GM13976 (cell line): ENCODE data around the gene ADGRB2.

ENCODE experiments used
- DNase-seq: peaks from one replicate; pipeline ENCODE4 v3.0.0; 2012; ENCODE audit warnings: low spot score
- CTCF ChIP-seq: IDR thresholded peaks from 2 replicates; pipeline ENCODE4 v1.5.1; 2012; ENCODE audit warnings: borderline replicate concordance, mild to moderate bottlenecking; ENCODE audit not compliant: insufficient read depth; ENCODE audit errors: extremely low read depth, missing control alignments, control extremely low read depth
- in situ Hi-C: fragments of 300-500 bp; cut with MboI; formaldehyde crosslinking; loops from one replicate; pipeline ENCODE4 v1.12.0; 2022; ENCODE audit warnings: low sequenced_read_pairs, mixed read lengths, inconsistent platforms; ENCODE audit not compliant: unreplicated experiment

Gene ADGRB2

GRCh38 chr1:31735571-31735970 lies 28.6 kb downstream of the ADGRB2 start:
- in situ Hi-C loops, result no loop called here
- DNase-seq, result no peak
- no peak for TF ChIP-seq CTCF

- in situ Hi-C loops, result no loop called here
- TF ChIP-seq CTCF, result no peak
- no peak for DNase-seq
Measured at GRCh38 chr1:31734582-31735107, 29.5 kb downstream of the ADGRB2 start.

- DNase-seq, result no peak
- in situ Hi-C loops, result no loop called here
- no peak for TF ChIP-seq CTCF
Measured at GRCh38 chr1:31733389-31734219, 30.5 kb downstream of the ADGRB2 start.

GRCh38 chr1:31732751-31733289 lies 31.3 kb downstream of the ADGRB2 start:
- no peak for TF ChIP-seq CTCF
- in situ Hi-C loops, result no loop called here
- no peak for DNase-seq

- DNase-seq, result no peak
- in situ Hi-C loops, result no loop called here
- TF ChIP-seq CTCF, result no peak
Measured at GRCh38 chr1:31732343-31732742, 31.8 kb downstream of the ADGRB2 start.

GRCh38 chr1:31731049-31731565 lies 33.0 kb downstream of the ADGRB2 start:
- no peak for TF ChIP-seq CTCF
- in situ Hi-C loops, result no loop called here
- no peak for DNase-seq
